ENCODE results near the gene PFDN6. TPM values are rescaled to one million over a fixed set of nuclear protein-coding genes. Genes with fewer than 3 reads are reported as not detected.
A peak's percentile ranks its signal among the peaks of the same experiment; 100 is the strongest.

The PFDN6 gene
- total RNA-seq, 1 experiment from 2014 or later, result 85.8 TPM

DNA sequence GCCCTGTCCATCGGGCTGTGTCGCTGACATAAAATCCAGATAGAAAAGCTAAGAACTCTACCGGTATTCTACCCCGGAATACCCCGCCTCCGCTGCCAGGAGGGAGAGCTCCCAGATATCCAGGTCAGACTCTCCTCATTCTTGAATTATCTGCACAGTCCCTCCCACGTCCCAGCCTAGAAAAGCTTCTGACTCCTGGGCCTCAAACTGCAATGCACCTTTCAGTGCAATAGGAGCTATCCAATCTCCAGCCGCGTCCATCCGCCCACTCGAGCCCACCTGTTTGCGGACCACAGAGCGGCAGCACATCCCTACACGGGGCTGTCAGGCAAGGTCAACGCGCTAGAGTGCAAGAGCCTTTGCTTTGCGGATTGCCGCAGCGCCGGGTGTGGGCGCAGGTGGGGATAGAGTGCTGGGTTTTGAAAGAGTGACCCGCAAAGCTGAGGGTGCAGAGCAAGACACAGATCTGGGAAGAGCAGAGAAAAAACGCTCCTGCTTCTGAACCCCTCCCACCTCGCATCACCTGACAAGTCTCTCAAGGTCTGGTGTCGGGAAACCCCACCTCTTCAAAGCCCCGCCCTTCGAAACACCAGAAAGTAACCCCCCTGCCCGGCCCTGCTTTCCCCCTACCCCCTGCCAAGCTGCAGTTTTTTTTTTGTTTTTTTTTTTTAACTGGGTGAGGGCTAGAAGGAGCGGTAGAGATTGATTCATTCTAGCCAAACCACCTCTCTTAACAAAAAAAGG, 23.1 kb downstream of the PFDN6 start:
- no peak overlapping the region for H4K8ac ChIP-seq (replicated peaks; ENCODE audit: insufficient read length, low read depth, low read length)
- Mint-ChIP-seq H3K27ac (peak overlapping the region in 2 of 3 experiments; percentile 41 to 95; a peak in 3 of 7 replicates), H3K9me3 (no peaks in the 10 kb centered on the region), H3K4me3 (peak overlapping the region; percentile 83 to 97), H3K4me1 (peaks cover 29 to 38% of the 10 kb centered on the region in 2 experiments), H3K27me3 (ENCODE audit: low read depth) (no peaks in the 10 kb centered on the region; the same call in 1 of the 2 replicates), H3K36me3 (ENCODE audit: insufficient read depth in 1 of 3, low read depth in 3 of 3) (peaks cover 2 to 14% (median 4%) of the 10 kb centered on the region in 3 experiments; a peak in 5 of 7 replicates)
- no peak overlapping the region for H2BK20ac ChIP-seq (ENCODE audit: low read depth, low read length, poor library complexity, severe bottlenecking)
- H3K79me1 ChIP-seq (ENCODE audit: insufficient read depth, low read depth, low read length, poor library complexity, severe bottlenecking), result no peaks in the 10 kb centered on the region
- H4K91ac ChIP-seq (ENCODE audit: insufficient read length, low read depth, low read length), result no peak overlapping the region
- H2AFZ ChIP-seq (ENCODE audit: low read length), result no peak overlapping the region
- H2BK5ac ChIP-seq (ENCODE audit: insufficient read length, low read length), result no peak overlapping the region
- no peak overlapping the region for H2BK12ac ChIP-seq (ENCODE audit: insufficient read length, low read depth, low read length)
- H3K4me1 ChIP-seq (ENCODE audit: insufficient read depth, low read length), result no peaks in the 10 kb centered on the region
- no peak overlapping the region for H3K4ac ChIP-seq (ENCODE audit: low read depth, low read length)
- peak overlapping the region; percentile 54 for H3K18ac ChIP-seq (ENCODE audit: insufficient read length, low read depth, low read length)
- H3K79me2 ChIP-seq (ENCODE audit: insufficient read depth, low read length), result no peaks in the 10 kb centered on the region
- H3T11ph ChIP-seq (ENCODE audit: low read length), result no peak overlapping the region
- WGBS (ENCODE audit: extremely low coverage, insufficient read length, low lambda C conversion rate), result no CpG with 5 or more reads among the region's 29 CpGs
- H3K9me3 ChIP-seq (ENCODE audit: control insufficient read depth, low read depth, low read length), result no peaks in the 10 kb centered on the region
- peak overlapping the region; percentile 48 for H3K9ac ChIP-seq (ENCODE audit: extremely low read depth, insufficient read length, low read length)
- no peaks in the 10 kb centered on the region for H4K20me1 ChIP-seq (ENCODE audit: control insufficient read depth, insufficient read depth, insufficient read length)
- no peak overlapping the region for H2BK120ac ChIP-seq (ENCODE audit: low read depth, low read length, poor library complexity, severe bottlenecking)
- H3K23ac ChIP-seq (ENCODE audit: insufficient read length, low read depth, low read length), result no peak overlapping the region
- H3K4me2 ChIP-seq (ENCODE audit: insufficient read depth, insufficient read length, low read length), result peak overlapping the region; percentile 92
- H2BK15ac ChIP-seq (ENCODE audit: low read depth, low read length), result no peak overlapping the region
- DNase-seq, result peak; percentile 94
- H4K5ac ChIP-seq (ENCODE audit: insufficient read length, low read depth, low read length), result no peak overlapping the region
- no peak overlapping the region for H3K56ac ChIP-seq (ENCODE audit: insufficient read length, low read depth, low read length)
- no peak overlapping the region; the same call in 1 of the 2 replicates for H3K14ac ChIP-seq (ENCODE audit: insufficient read depth, low read length)
- H2AK5ac ChIP-seq (ENCODE audit: insufficient read length, low read length), result no peak overlapping the region
- no peak; the same call in 2 of the 3 replicates for TF ChIP-seq CTCF (conservative IDR thresholded peaks at IDR 0.05)
- H3K27me3 ChIP-seq (ENCODE audit: insufficient read depth, low read length), result no peaks in the 10 kb centered on the region
- peaks cover 31% of the 10 kb centered on the region for H3K23me2 ChIP-seq (ENCODE audit: insufficient read length, low read depth, low read length, poor library complexity, severe bottlenecking)
- H3K27ac ChIP-seq (ENCODE audit: insufficient read length, low read depth, low read length), result no peak overlapping the region

All from H9 (cell line).